ENCODE data around the gene TNFSF8. TPM values are rescaled to one million over a fixed set of nuclear protein-coding genes. Genes with fewer than 3 reads are reported as not detected.

The TNFSF8 gene
- total and polyA plus RNA-seq, 7 donors, result 0.60 to 11.7 (median 1.8) TPM

DNA sequence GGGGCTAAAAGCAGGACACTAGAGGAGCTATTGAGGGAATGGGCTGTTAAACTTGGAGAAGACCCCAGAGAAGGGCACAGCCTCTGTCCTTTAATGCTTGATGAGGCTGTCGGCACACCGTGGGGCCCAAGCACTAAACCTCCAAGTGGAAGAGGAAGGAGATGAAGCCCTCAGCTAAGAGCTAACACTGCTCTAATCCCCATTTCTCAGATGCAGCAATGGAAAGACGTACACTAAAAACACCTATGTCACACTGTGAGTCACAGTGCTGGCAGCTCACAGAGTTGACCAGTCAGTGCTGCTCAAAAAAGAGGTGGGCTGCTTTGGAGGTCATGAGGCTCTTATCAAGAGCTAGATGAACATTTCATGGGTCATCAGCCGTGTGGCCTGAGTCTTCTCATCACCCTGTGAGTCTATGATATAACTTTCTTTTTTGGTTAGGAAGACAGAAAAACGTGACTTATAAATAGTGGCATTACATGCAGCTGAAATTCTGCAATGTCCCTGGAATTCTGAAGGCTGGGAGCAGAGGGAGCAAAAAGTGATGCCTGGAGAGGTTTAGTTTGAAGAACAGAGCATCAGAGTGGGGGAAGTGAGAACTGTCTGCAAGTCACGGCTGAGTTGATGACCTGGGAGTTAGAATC, 21.5 kb downstream of the TNFSF8 start:
- no peak for DNase-seq
- no peak for TF ChIP-seq EP300 (IDR thresholded peaks at IDR 0.05)
- no peak for TF ChIP-seq POLR2AphosphoS5 (IDR thresholded peaks at IDR 0.05)
- TF ChIP-seq, protein P1, sequence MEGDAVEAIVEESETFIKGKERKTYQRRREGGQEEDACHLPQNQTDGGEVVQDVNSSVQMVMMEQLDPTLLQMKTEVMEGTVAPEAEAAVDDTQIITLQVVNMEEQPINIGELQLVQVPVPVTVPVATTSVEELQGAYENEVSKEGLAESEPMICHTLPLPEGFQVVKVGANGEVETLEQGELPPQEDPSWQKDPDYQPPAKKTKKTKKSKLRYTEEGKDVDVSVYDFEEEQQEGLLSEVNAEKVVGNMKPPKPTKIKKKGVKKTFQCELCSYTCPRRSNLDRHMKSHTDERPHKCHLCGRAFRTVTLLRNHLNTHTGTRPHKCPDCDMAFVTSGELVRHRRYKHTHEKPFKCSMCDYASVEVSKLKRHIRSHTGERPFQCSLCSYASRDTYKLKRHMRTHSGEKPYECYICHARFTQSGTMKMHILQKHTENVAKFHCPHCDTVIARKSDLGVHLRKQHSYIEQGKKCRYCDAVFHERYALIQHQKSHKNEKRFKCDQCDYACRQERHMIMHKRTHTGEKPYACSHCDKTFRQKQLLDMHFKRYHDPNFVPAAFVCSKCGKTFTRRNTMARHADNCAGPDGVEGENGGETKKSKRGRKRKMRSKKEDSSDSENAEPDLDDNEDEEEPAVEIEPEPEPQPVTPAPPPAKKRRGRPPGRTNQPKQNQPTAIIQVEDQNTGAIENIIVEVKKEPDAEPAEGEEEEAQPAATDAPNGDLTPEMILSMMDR (IDR thresholded peaks at IDR 0.05), result no peak
- TF ChIP-seq POLR2A (IDR thresholded peaks at IDR 0.05), result no peak
- Histone ChIP-seq H3K27me3 (no peaks in the 10 kb centered on the region), H3K27ac (no peak overlapping the region), H3K4me1 (peaks cover 0 to 10% (median 0%) of the 10 kb centered on the region in 4 donors), H3K4me3 (no peak overlapping the region), H3K9me3 (no peaks in the 10 kb centered on the region), H3K36me3 (no peaks in the 10 kb centered on the region)
- intact Hi-C loops (cut with DNase I), result no loop called here
- 66 to 83% methylated on average over 6 of the region's 6 CpGs for WGBS, 2 donors

DNA sequence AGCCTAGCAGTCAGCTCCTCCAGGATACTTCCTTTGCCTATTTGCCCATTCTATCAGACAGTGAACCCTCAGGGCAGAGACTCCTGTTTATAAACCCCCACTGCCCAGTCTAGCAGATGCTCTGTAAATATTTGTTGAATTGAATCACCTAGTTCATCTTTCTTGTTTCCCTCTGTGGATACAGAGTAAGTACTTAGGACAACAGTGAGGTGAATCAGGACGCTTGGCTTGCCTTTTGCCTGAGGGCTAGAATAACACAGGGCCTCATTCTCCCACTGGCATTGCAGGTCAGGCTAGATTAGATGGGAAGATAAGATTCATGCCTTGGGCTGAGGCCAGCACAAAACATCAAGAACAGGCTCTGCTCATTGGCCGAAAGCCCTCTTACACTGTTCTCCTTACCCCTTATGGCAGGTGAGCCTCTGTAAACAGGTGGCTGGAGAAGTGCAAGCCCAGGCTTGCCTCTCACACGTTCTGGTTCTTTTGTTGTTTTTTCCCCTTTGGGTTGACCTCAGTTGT, 22.2 kb downstream of the TNFSF8 start:
- no peak for DNase-seq
- intact Hi-C loops (cut with DNase I), result no loop called here
- Histone ChIP-seq H3K27me3 (no peaks in the 10 kb centered on the region), H3K9me3 (no peaks in the 10 kb centered on the region), H3K36me3 (no peaks in the 10 kb centered on the region), H3K27ac (no peak overlapping the region), H3K4me1 (peaks cover 0 to 10% (median 0%) of the 10 kb centered on the region in 4 donors), H3K4me3 (no peak overlapping the region)
- WGBS, 2 donors, result 18 to 46% methylated on average over 3 of the region's 3 CpGs
- no peak for TF ChIP-seq EP300 (IDR thresholded peaks at IDR 0.05)
- no peak for TF ChIP-seq POLR2AphosphoS5 (IDR thresholded peaks at IDR 0.05)
- TF ChIP-seq POLR2A (IDR thresholded peaks at IDR 0.05), result no peak
- TF ChIP-seq, protein P1 (IDR thresholded peaks at IDR 0.05), result no peak

DNA sequence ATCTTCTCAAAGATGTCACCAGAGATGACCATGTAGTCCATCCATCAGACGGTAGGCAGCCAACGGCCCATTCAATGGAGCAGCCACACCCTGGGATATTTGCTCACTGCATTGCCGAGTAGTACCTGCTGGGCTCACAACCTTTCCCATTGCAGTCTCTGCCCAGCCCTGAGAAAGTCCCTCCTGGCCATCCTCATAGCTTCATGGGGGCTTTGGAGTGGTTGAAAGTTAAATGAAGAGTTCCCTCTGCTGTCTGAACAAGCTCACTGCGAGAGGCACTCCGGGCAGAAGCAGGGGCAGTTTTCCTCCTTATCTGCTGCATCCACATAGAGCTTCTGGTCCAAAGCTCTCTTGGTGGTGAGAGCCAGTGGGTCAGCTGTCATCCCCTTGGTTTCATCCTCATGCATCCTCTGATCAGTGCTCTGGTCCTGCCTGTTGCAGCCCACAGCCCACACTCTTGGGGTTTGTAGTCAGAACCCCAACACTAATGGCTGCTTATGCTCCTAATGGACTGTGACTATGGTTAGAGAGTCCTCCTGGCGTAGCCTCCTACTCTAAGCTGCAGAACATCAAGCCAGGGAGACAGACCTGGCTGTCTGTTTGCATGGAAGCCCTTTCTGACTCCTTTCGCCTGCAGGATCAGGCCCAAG, 23.3 kb downstream of the TNFSF8 start:
- 45 to 69% methylated on average over 7 of the region's 7 CpGs for WGBS, 2 donors
- TF ChIP-seq POLR2A (IDR thresholded peaks at IDR 0.05) (no peak), POLR2AphosphoS5 (IDR thresholded peaks at IDR 0.05) (no peak), EP300 (IDR thresholded peaks at IDR 0.05) (no peak)
- TF ChIP-seq, protein P1 (IDR thresholded peaks at IDR 0.05), result peak in 3 of 4 experiments; percentile 3 to 31 (median 11)
- no peaks in the 10 kb centered on the region for H3K27me3 ChIP-seq
- no peaks in the 10 kb centered on the region for H3K9me3 ChIP-seq
- intact Hi-C loops (cut with DNase I), result no loop called here
- peaks cover 0 to 10% (median 0%) of the 10 kb centered on the region in 4 donors for H3K4me1 ChIP-seq
- no peak overlapping the region for H3K27ac ChIP-seq
- no peaks in the 10 kb centered on the region for H3K36me3 ChIP-seq
- no peak overlapping the region for H3K4me3 ChIP-seq
- no peak for DNase-seq

DNA sequence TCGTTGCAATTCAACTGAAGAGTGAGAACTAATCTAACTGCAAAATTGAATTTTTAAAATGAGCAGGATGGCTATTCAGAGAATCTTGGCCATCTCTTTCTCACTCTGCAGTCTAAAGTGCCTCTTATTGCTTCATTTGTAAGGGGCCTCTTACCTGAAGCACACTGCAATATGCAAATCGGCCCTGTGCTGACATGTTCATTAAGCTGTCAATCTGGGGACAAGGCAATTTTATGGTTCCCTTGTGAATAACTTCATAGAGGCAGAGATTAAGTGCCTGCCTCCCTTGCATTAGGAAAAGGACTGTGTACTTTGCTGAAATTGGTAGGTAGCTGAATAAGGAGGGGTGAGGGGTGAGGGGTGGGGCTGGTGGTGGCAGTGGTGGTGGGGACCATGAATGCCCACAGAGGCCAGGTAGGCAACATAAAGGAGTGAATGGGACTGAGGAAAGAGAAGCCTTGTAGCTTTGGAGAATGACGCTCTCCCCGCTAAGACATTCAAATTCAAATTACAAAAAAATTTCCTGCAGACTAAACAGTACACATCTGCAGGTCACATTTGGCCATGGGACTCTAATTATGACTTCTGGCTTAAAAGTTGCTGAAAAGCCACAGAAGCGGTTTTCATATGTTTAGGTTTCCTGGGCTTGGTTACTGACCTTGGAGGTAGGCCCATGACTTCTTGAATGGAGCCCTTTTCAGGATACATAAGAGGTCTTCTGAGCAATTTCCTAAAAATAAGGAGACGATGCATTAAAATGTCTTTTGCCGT, 25.0 kb downstream of the TNFSF8 start:
- no peak overlapping the region for H3K4me3 ChIP-seq
- H3K9me3 ChIP-seq, result no peaks in the 10 kb centered on the region
- intact Hi-C loops (cut with DNase I), result no loop called here
- DNase-seq, result no peak
- TF ChIP-seq POLR2A (IDR thresholded peaks at IDR 0.05) (no peak), POLR2AphosphoS5 (IDR thresholded peaks at IDR 0.05) (no peak), EP300 (IDR thresholded peaks at IDR 0.05) (no peak)
- TF ChIP-seq, protein P1 (IDR thresholded peaks at IDR 0.05), result no peak
- peaks cover 0 to 3% (median 0%) of the 10 kb centered on the region in 4 donors for H3K4me1 ChIP-seq
- WGBS, 2 donors, result 81 to 89% methylated on average over 7 of the region's 7 CpGs
- H3K27me3 ChIP-seq, result no peaks in the 10 kb centered on the region
- H3K36me3 ChIP-seq, result no peaks in the 10 kb centered on the region
- no peak overlapping the region for H3K27ac ChIP-seq

All from sigmoid colon (tissue), 7 donors.